CD8-positive, alpha-beta memory T cell (primary cell): ENCODE results near the gene IL16. TPM values are rescaled to one million over a fixed set of nuclear protein-coding genes. Genes with fewer than 3 reads are reported as not detected.

Experiments
- CTCF ChIA-PET: fragments of 350-600 bp; sonication (Branson Sonifier 250); formaldehyde crosslinking; loops from one replicate; lab custom pipeline; 2021; ENCODE audit warnings: antibody characterized with exemption; lab: Charles Lee
- POLR2A ChIA-PET: fragments of 350-600 bp; sonication (Branson Sonifier 250); formaldehyde crosslinking; loops from one replicate; lab custom pipeline; 2021; ENCODE audit warnings: antibody characterized with exemption; lab: Charles Lee
- DNase-seq, 5 donors: peaks; one replicate each; pipeline versions ENCODE4 v3.0.0 to v3.0.0-alpha.2; 2020 to 2022; ENCODE audit warnings: mixed read lengths in 1 of 5
- H3K27ac ChIP-seq: one replicate; pipeline ENCODE4 v1.7.0; 2013; ENCODE audit warnings: low read depth, mild to moderate bottlenecking, low read length, moderate library complexity
- H3K27me3 ChIP-seq: 2 replicates; pipeline ENCODE4 v1.7.0; 2013; ENCODE audit warnings: low read length, mild to moderate bottlenecking; ENCODE audit not compliant: insufficient read depth, poor library complexity, severe bottlenecking
- H3K36me3 ChIP-seq: 2 replicates; pipeline ENCODE4 v1.7.0; 2013; ENCODE audit warnings: mild to moderate bottlenecking, low read length, moderate library complexity; ENCODE audit not compliant: insufficient read depth
- H3K4me1 ChIP-seq: 2 replicates; pipeline ENCODE4 v1.7.0; 2013; ENCODE audit warnings: mild to moderate bottlenecking, low read length, moderate library complexity; ENCODE audit not compliant: insufficient read depth
- H3K4me3 ChIP-seq: 2 replicates; pipeline ENCODE4 v1.7.0; 2013; ENCODE audit warnings: mild to moderate bottlenecking, low read length
- H3K9me3 ChIP-seq: 2 replicates; pipeline ENCODE4 v1.7.0; 2013; ENCODE audit warnings: mild to moderate bottlenecking, low read length
- H3K27ac Mint-ChIP-seq, 8 donors: one replicate each; pipeline ENCODE4 v1.8.0; 2020 to 2021; ENCODE audit warnings: mixed read lengths in 8 of 8, mild to moderate bottlenecking in 6 of 8, inconsistent platforms in 3 of 8, moderate library complexity in 3 of 8
- H3K27me3 Mint-ChIP-seq, 2 donors: one replicate each; pipeline ENCODE4 v1.8.0; 2020 to 2021; ENCODE audit warnings: mixed read lengths in 2 of 2, mild to moderate bottlenecking in 1 of 2, moderate library complexity in 1 of 2
- H3K36me3 Mint-ChIP-seq, 3 donors: one replicate each; pipeline ENCODE4 v1.8.0; 2020 to 2021; ENCODE audit warnings: mixed read lengths in 3 of 3, inconsistent platforms in 1 of 3, mild to moderate bottlenecking in 1 of 3
- H3K4me1 Mint-ChIP-seq, 3 donors: one replicate each; pipeline ENCODE4 v1.8.0; 2020 to 2021; ENCODE audit warnings: mixed read lengths in 3 of 3, inconsistent platforms in 1 of 3, mild to moderate bottlenecking in 1 of 3
- H3K4me3 Mint-ChIP-seq, 7 donors: one replicate each; pipeline ENCODE4 v1.8.0; 2020 to 2021; ENCODE audit warnings: mixed read lengths in 7 of 7, mild to moderate bottlenecking in 6 of 7, moderate library complexity in 4 of 7, inconsistent platforms in 2 of 7
- H3K9me3 Mint-ChIP-seq, 5 donors: one replicate each; pipeline ENCODE4 v1.8.0; 2020 to 2022; ENCODE audit warnings: mixed read lengths in 5 of 5, mild to moderate bottlenecking in 3 of 5, moderate library complexity in 2 of 5, inconsistent platforms in 1 of 5
- polyA plus RNA-seq: library from polyadenylated mRNA; unstranded; fragments of 300-500 nt; fragmentation: Illumina TruSeq; gene quantifications from one replicate; pipeline ENCODE4 v1.2.3, GENCODE V29; 2021
- total RNA-seq, 2 experiments: library from RNA; stranded (reverse); gene quantifications; one replicate each; pipeline ENCODE4 v1.2.3, GENCODE V29; 2021

The IL16 gene
- total and polyA plus RNA-seq, 3 experiments from 2014 or later, result 73.4 to 310 (median 73.8) TPM

GRCh38 chr15:81176291-81176893, 20.3 kb upstream of the IL16 start:
- no peak for DNase-seq
- ChIA-PET CTCF (no interaction called here), POLR2A (no interaction called here)
- H3K27me3 ChIP-seq, result no peaks in the 10 kb centered on the region
- H3K4me1 ChIP-seq, result no peaks in the 10 kb centered on the region
- H3K27ac ChIP-seq, result no peak overlapping the region
- no peaks in the 10 kb centered on the region for H3K36me3 ChIP-seq
- Mint-ChIP-seq H3K9me3 (no peaks in the 10 kb centered on the region), H3K4me1 (no peaks in the 10 kb centered on the region), H3K4me3 (no peak overlapping the region), H3K36me3 (no peaks in the 10 kb centered on the region), H3K27me3 (peaks cover 17 to 19% of the 10 kb centered on the region in 2 donors), H3K27ac (no peak overlapping the region)
- H3K9me3 ChIP-seq, result no peaks in the 10 kb centered on the region
- H3K4me3 ChIP-seq, result no peak overlapping the region

GRCh38 chr15:81178365-81178764, 18.3 kb upstream of the IL16 start:
- no peaks in the 10 kb centered on the region for H3K27me3 ChIP-seq
- no peak overlapping the region for H3K27ac Mint-ChIP-seq
- no peak overlapping the region for H3K27ac ChIP-seq
- no peak for DNase-seq
- no peaks in the 10 kb centered on the region for H3K4me1 ChIP-seq
- H3K36me3 ChIP-seq, result no peaks in the 10 kb centered on the region
- CTCF ChIA-PET, result no interaction called here
- H3K4me3 Mint-ChIP-seq, result no peak overlapping the region
- H3K36me3 Mint-ChIP-seq, result no peaks in the 10 kb centered on the region
- H3K4me1 Mint-ChIP-seq, result no peaks in the 10 kb centered on the region
- no peaks in the 10 kb centered on the region for H3K9me3 Mint-ChIP-seq
- peaks cover 16 to 22% of the 10 kb centered on the region in 2 donors for H3K27me3 Mint-ChIP-seq
- no peak overlapping the region for H3K4me3 ChIP-seq
- H3K9me3 ChIP-seq, result no peaks in the 10 kb centered on the region
- POLR2A ChIA-PET, result no interaction called here

GRCh38 chr15:81181220-81181619, 15.5 kb upstream of the IL16 start:
- H3K4me3 Mint-ChIP-seq, result no peak overlapping the region
- Histone ChIP-seq H3K4me3 (no peak overlapping the region), H3K4me1 (no peaks in the 10 kb centered on the region), H3K36me3 (no peaks in the 10 kb centered on the region), H3K9me3 (no peaks in the 10 kb centered on the region), H3K27ac (no peak overlapping the region), H3K27me3 (no peaks in the 10 kb centered on the region)
- ChIA-PET CTCF (no interaction called here), POLR2A (no interaction called here)
- no peaks in the 10 kb centered on the region for H3K36me3 Mint-ChIP-seq
- DNase-seq, result no peak
- H3K27me3 Mint-ChIP-seq, result peaks cover 26 to 41% of the 10 kb centered on the region in 2 donors
- no peaks in the 10 kb centered on the region for H3K9me3 Mint-ChIP-seq
- H3K27ac Mint-ChIP-seq, result no peak overlapping the region
- peaks cover 0 to 2% (median 0%) of the 10 kb centered on the region in 3 donors for H3K4me1 Mint-ChIP-seq

GRCh38 chr15:81182031-81182755, 14.5 kb upstream of the IL16 start:
- ChIA-PET CTCF (no interaction called here), POLR2A (no interaction called here)
- Histone ChIP-seq H3K9me3 (no peaks in the 10 kb centered on the region), H3K36me3 (no peaks in the 10 kb centered on the region), H3K27ac (no peak overlapping the region), H3K27me3 (no peaks in the 10 kb centered on the region), H3K4me3 (no peak overlapping the region), H3K4me1 (no peaks in the 10 kb centered on the region)
- Mint-ChIP-seq H3K9me3 (no peaks in the 10 kb centered on the region), H3K4me1 (peaks cover 0 to 2% (median 0%) of the 10 kb centered on the region in 3 donors), H3K4me3 (no peak overlapping the region), H3K27me3 (peaks cover 20 to 41% of the 10 kb centered on the region in 2 donors), H3K27ac (no peak overlapping the region), H3K36me3 (no peaks in the 10 kb centered on the region)
- no peak for DNase-seq

GRCh38 chr15:81182756-81183438, 13.8 kb upstream of the IL16 start:
- POLR2A ChIA-PET, result no interaction called here
- Histone ChIP-seq H3K36me3 (no peaks in the 10 kb centered on the region), H3K4me3 (no peak overlapping the region), H3K27ac (no peak overlapping the region), H3K9me3 (no peaks in the 10 kb centered on the region), H3K27me3 (no peaks in the 10 kb centered on the region), H3K4me1 (no peaks in the 10 kb centered on the region)
- H3K4me1 Mint-ChIP-seq, result peaks cover 0 to 2% (median 0%) of the 10 kb centered on the region in 3 donors
- H3K36me3 Mint-ChIP-seq, result no peaks in the 10 kb centered on the region
- no peak overlapping the region for H3K27ac Mint-ChIP-seq
- H3K27me3 Mint-ChIP-seq, result peaks cover 19 to 43% of the 10 kb centered on the region in 2 donors
- H3K4me3 Mint-ChIP-seq, result no peak overlapping the region
- H3K9me3 Mint-ChIP-seq, result no peaks in the 10 kb centered on the region
- CTCF ChIA-PET, result no interaction called here
- no peak for DNase-seq

- no peak for DNase-seq
- Histone ChIP-seq H3K27me3 (no peaks in the 10 kb centered on the region), H3K4me1 (no peaks in the 10 kb centered on the region), H3K36me3 (no peaks in the 10 kb centered on the region), H3K27ac (no peak overlapping the region), H3K4me3 (no peak overlapping the region), H3K9me3 (no peaks in the 10 kb centered on the region)
- POLR2A ChIA-PET, result no interaction called here
- CTCF ChIA-PET, result no interaction called here
- Mint-ChIP-seq H3K27ac (no peak overlapping the region), H3K27me3 (peaks cover 19 to 48% of the 10 kb centered on the region in 2 donors), H3K36me3 (no peaks in the 10 kb centered on the region), H3K9me3 (no peaks in the 10 kb centered on the region), H3K4me3 (no peak overlapping the region), H3K4me1 (peaks cover 0 to 2% (median 0%) of the 10 kb centered on the region in 3 donors)
Observed at GRCh38 chr15:81183439-81183775, 13.3 kb upstream of the IL16 start.

GRCh38 chr15:81184188-81184587, 12.5 kb upstream of the IL16 start:
- H3K27me3 Mint-ChIP-seq, result peaks cover 19 to 51% of the 10 kb centered on the region in 2 donors
- H3K27ac Mint-ChIP-seq, result no peak overlapping the region
- no peaks in the 10 kb centered on the region for H3K36me3 Mint-ChIP-seq
- no peak overlapping the region for H3K4me3 Mint-ChIP-seq
- Histone ChIP-seq H3K9me3 (no peaks in the 10 kb centered on the region), H3K4me3 (no peak overlapping the region), H3K27me3 (no peaks in the 10 kb centered on the region), H3K36me3 (no peaks in the 10 kb centered on the region), H3K27ac (no peak overlapping the region), H3K4me1 (no peaks in the 10 kb centered on the region)
- CTCF ChIA-PET, result no interaction called here
- no peak for DNase-seq
- POLR2A ChIA-PET, result no interaction called here
- H3K4me1 Mint-ChIP-seq, result peaks cover 0 to 2% (median 0%) of the 10 kb centered on the region in 3 donors
- no peaks in the 10 kb centered on the region for H3K9me3 Mint-ChIP-seq

- no peaks in the 10 kb centered on the region for H3K27me3 ChIP-seq
Observed at GRCh38 chr15:81185631-81186295, 10.9 kb upstream of the IL16 start.

More at GRCh38 chr15:81185631-81186295, 10.9 kb upstream of the IL16 start:
- Histone ChIP-seq H3K9me3 (no peaks in the 10 kb centered on the region), H3K27ac (no peak overlapping the region), H3K4me1 (no peaks in the 10 kb centered on the region), H3K36me3 (no peaks in the 10 kb centered on the region), H3K4me3 (no peak overlapping the region)
- Mint-ChIP-seq H3K9me3 (no peaks in the 10 kb centered on the region), H3K4me3 (no peak overlapping the region), H3K27ac (no peak overlapping the region), H3K36me3 (no peaks in the 10 kb centered on the region), H3K27me3 (peaks cover 16 to 51% of the 10 kb centered on the region in 2 donors), H3K4me1 (peaks cover 0 to 2% (median 0%) of the 10 kb centered on the region in 3 donors)
- DNase-seq, result no peak
- ChIA-PET CTCF (no interaction called here), POLR2A (no interaction called here)
